Smooth muscle cell (in vitro differentiated cells): ENCODE results near the gene CYFIP2. TPM values are rescaled to one million over a fixed set of nuclear protein-coding genes. Genes with fewer than 3 reads are reported as not detected.

Source experiments
- DNase-seq: peaks from one replicate; lab custom pipeline; 2025; ENCODE audit not compliant: unreplicated experiment; lab: John Stamatoyannopoulos, UW
- H2AFZ ChIP-seq: fragments of 200-600 bp; sonication (generic); 2 replicates; pipeline ENCODE4 v1.6.0; 2016; ENCODE audit warnings: antibody characterized with exemption, low read depth, mild to moderate bottlenecking
- H3F3A ChIP-seq: fragments of 200-600 bp; sonication (generic); 2 replicates; pipeline ENCODE4 v1.6.0; 2017; ENCODE audit warnings: antibody characterized with exemption, low read depth
- H3K27ac ChIP-seq: fragments of 200-600 bp; sonication (generic); 2 replicates; pipeline ENCODE4 v1.5.1; 2016; ENCODE audit warnings: low read depth, mild to moderate bottlenecking
- H3K27me3 ChIP-seq: fragments of 200-600 bp; sonication (generic); 2 replicates; pipeline ENCODE4 v1.6.1; 2016; ENCODE audit warnings: low read depth, mild to moderate bottlenecking
- H3K36me3 ChIP-seq: fragments of 200-600 bp; sonication (generic); 2 replicates; pipeline ENCODE4 v1.5.1; 2016; ENCODE audit warnings: low read depth
- H3K4me1 ChIP-seq: fragments of 200-600 bp; sonication (generic); 2 replicates; pipeline ENCODE4 v1.5.1; 2016; ENCODE audit warnings: low read depth
- H3K4me2 ChIP-seq: fragments of 200-600 bp; sonication (generic); 2 replicates; pipeline ENCODE4 v1.6.0; 2016; ENCODE audit warnings: mild to moderate bottlenecking
- H3K4me3 ChIP-seq: fragments of 200-600 bp; sonication (generic); 2 replicates; pipeline ENCODE4 v1.5.1; 2016; ENCODE audit warnings: mild to moderate bottlenecking
- H3K79me2 ChIP-seq: fragments of 200-600 bp; sonication (generic); 2 replicates; pipeline ENCODE4 v1.6.0; 2016; ENCODE audit warnings: low read depth, mild to moderate bottlenecking
- H3K9ac ChIP-seq: fragments of 200-600 bp; sonication (generic); 2 replicates; pipeline ENCODE4 v1.6.0; 2016; ENCODE audit warnings: low read depth
- H3K9me3 ChIP-seq: fragments of 200-600 bp; sonication (generic); replicated peaks from 2 replicates; pipeline ENCODE4 v1.5.1; 2016; ENCODE audit warnings: low read depth
- H4K20me1 ChIP-seq: fragments of 200-600 bp; sonication (generic); 2 replicates; pipeline ENCODE4 v1.6.0; 2016; ENCODE audit warnings: low read depth
- CTCF ChIP-seq: fragments of 200-600 bp; sonication (generic); IDR thresholded peaks from 2 replicates; pipeline ENCODE4 v1.5.1; 2017; ENCODE audit warnings: borderline replicate concordance, mild to moderate bottlenecking, antibody characterized with exemption; ENCODE audit not compliant: insufficient read depth, poor library complexity, severe bottlenecking
- WGBS: methylation state at CpG from one replicate; pipeline ENCODE4 v1.1.7; 2016; ENCODE audit warnings: low lambda C conversion rate; 5-methylcytosine and 5-hydroxymethylcytosine counted together
- polyA plus RNA-seq: library from polyadenylated mRNA; unstranded; fragments of >200 nt; fragmentation: Nextera tagmentation; extraction: Ambion mirVana; gene quantifications from 2 replicates; pipeline ENCODE4 v1.2.1, GENCODE V29; 2016
- total RNA-seq: library from RNA; depleted of rRNA; stranded (reverse); fragments of >200 nt; gene quantifications from 2 replicates; pipeline ENCODE4 v1.2.3, GENCODE V29; 2014

Gene CYFIP2
- total and polyA plus RNA-seq, 2 experiments from 2014 or later = 11.4 to 17.8 TPM

DNA sequence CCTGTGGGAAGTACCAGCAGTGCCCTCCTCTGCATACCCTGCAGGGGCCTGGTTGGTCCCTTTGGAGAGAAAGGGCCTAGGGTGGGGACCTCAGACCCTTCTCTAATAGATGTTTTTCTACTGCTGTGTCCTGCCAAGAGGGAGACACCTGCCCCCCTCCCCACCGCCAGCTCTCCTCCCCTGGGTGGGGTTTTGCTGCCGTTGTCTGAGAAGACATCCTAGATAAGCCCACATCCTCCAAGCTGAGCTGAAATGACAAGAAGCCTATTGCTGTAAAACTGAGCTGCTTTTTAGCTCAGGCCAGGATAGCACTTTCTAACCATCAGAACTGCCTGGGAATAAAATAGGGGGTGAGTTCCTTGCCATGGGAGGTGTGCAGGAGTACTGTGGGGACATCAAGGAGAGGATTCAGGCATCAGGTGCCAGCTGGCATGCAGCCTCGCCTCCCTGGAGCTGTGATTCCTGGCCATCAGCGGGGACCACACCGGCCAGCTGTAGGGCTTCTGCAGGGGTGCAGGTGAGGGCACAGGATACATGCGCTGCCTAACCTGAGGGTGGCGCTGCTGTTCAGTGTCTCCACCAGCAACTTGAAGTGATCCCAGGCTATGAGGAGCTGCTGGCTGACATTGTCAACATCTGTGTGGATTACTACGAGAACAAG lies 37.9 kb downstream of the CYFIP2 start:
- 83% methylated on average over 7 of the region's 8 CpGs for WGBS
- Histone ChIP-seq H3K4me3 (no peak overlapping the region), H3K27ac (no peak overlapping the region), H3K79me2 (no peaks in the 10 kb centered on the region), H3K4me1 (no peaks in the 10 kb centered on the region), H3K4me2 (no peak overlapping the region), H3K36me3 (no peaks in the 10 kb centered on the region), H4K20me1 (no peaks in the 10 kb centered on the region), H3K27me3 (no peaks in the 10 kb centered on the region), H2AFZ (no peak overlapping the region), H3K9me3 (no peaks in the 10 kb centered on the region), H3F3A (no peaks in the 10 kb centered on the region), H3K9ac (no peak overlapping the region)
- no peak for DNase-seq
- TF ChIP-seq CTCF = no peak

- H3K9ac ChIP-seq = no peak overlapping the region
- no peaks in the 10 kb centered on the region for H3K9me3 ChIP-seq
- no peak for TF ChIP-seq CTCF
- no peak overlapping the region for H3K4me3 ChIP-seq
- no peaks in the 10 kb centered on the region for H4K20me1 ChIP-seq
- no peak overlapping the region for H3K27ac ChIP-seq
- H3K4me2 ChIP-seq = no peak overlapping the region
- no peaks in the 10 kb centered on the region for H3K79me2 ChIP-seq
- H3F3A ChIP-seq = peaks cover 6% of the 10 kb centered on the region
- H2AFZ ChIP-seq = no peak overlapping the region
- WGBS = 79% methylated on average over 4 of the region's 4 CpGs
- no peaks in the 10 kb centered on the region for H3K27me3 ChIP-seq
- H3K4me1 ChIP-seq = no peaks in the 10 kb centered on the region
- DNase-seq = no peak
- H3K36me3 ChIP-seq = no peaks in the 10 kb centered on the region
Observed at GRCh38 chr5:157306081-157306480, 40.2 kb downstream of the CYFIP2 start.

DNA sequence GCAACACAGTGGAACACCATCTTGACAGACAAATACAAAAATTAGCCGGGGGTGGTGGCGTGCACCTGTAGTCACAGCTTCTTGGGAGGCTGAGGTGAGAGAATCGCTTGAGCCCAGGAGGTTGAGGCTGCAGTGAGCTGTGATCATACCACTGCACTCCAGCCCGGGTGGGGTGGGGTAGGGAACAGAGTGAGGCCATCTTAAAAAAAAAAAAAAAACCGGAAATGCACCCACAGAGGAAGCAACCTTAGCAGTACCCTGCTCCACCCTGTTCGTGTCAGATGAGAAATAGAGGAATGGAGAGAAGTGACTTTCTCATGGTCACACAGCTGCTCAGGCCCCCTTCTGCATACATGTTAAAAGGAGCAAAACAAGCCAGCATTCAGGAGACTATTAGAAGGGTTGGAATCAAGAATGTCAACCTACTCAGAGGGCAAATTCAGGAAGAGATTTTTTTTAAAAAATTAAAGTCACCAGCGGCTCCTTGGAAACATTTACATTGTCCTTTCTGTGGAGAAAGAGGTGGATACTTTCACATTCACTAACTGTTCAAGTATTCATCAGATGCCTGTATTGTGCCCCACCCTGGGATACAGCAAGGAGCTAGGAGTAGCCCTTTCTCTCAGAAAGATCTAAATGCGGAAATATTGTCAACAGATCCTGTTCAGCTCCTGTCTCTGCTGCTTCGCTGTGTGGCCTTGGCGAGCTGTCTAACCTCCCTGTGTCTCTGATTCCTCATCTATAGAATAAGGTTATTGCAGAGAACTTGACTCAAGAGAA lies 41.0 kb downstream of the CYFIP2 start:
- Histone ChIP-seq H3K4me3 (no peak overlapping the region), H3F3A (peaks cover 6% of the 10 kb centered on the region), H3K79me2 (no peaks in the 10 kb centered on the region), H3K4me1 (no peaks in the 10 kb centered on the region), H3K9ac (no peak overlapping the region), H3K27me3 (no peaks in the 10 kb centered on the region), H2AFZ (no peak overlapping the region), H3K4me2 (no peak overlapping the region), H3K36me3 (no peaks in the 10 kb centered on the region), H3K27ac (no peak overlapping the region), H4K20me1 (no peaks in the 10 kb centered on the region), H3K9me3 (no peaks in the 10 kb centered on the region)
- no peak for DNase-seq
- TF ChIP-seq CTCF = no peak
- 94% methylated on average over 8 of the region's 10 CpGs for WGBS
